ENCODE data around the gene FOXL3. TPM values are rescaled to one million over a fixed set of nuclear protein-coding genes. Genes with fewer than 3 reads are reported as not detected.

FOXL3 gene
- not detected in 5 replicates for total RNA-seq (2022; extraction: Qiagen RNA extraction; ENCODE audit: low read depth)

DNA sequence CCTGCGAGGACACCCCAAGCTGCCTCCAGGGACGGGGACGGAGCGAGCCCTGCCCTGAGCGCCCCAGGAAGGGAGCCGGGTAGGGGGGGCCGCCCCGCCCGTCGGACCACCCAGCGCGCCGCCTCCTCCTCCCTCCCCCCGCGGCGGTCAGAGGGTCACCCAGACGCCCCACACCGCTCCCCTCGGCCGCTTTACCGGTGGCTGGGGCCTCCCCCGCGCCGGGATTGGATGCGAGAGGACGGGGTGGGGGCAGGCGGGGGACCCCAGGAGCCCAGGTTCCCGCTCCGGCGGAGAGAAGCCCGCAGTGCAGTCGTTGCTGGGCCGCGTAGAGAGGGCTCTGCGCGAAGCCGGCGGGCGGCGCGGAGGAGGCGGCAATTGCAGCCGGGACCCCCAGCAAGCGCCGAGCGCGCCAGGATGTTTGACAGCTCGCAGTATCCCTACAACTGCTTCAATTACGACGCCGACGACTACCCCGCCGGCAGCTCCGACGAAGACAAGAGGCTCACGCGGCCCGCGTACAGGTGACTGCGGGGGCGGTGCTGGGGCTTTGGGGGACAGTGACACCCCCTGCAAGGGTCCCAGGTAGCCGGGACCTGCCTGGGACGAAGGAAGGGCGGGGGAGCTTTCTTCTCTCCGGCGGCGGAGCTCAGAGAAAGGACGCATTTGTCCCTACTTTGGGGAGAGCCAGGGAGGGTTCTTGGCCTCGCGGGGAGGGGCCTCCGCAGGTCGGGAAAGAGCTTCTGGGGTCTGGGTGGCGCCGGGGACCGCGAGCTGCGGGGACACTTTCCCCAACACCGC, at the start of gene FOXL3:
Gene FOXL3, plus strand, starts transcription at position 415 of the 798 bp plus-strand sequence. Its CDS starts 0 bp downstream, at position 415.

Other genes starting within 250 kb of the FOXL3 start
- gene FAM20C, start 97.6 kb upstream of the FOXL3 start, total RNA-seq (2022; extraction: Qiagen RNA extraction; ENCODE audit: low read depth): 31.4 to 46.7 TPM (median 43.9 TPM) in 5 replicates
- 24.2 to 29.2 TPM (median 25.2 TPM) in 5 replicates for gene PDGFA, start 229.7 kb downstream of the FOXL3 start, total RNA-seq (2022; extraction: Qiagen RNA extraction; ENCODE audit: low read depth)